Activated T-helper 1 cell treated with anti-CD3 and anti-CD28 coated beads, Interleukin-12 subunit alpha, Interleukin-12 subunit beta, Interleukin-2, Interleukin-4 antibody, amounts not matched to agents 30 ng/mL and 10 ng/mL and 1 ng/mL, durations not matched to agents 14 hours and 24 hours and 36 hours (primary cell): ENCODE results near the gene ISY1. TPM values are rescaled to one million over a fixed set of nuclear protein-coding genes. Genes with fewer than 3 reads are reported as not detected.
"Not testable (repeated sequence)": the region's sequence is repeated elsewhere in the genome, so short reads cannot be mapped to it uniquely, and the experiment has no call there.

Experiments
- DNase-seq: peaks from one replicate; pipeline ENCODE4 v3.0.0; 2021; ENCODE audit warnings: low spot score
- H3K27ac Mint-ChIP-seq: one replicate; pipeline ENCODE4 v1.8.0; 2021; ENCODE audit warnings: mild to moderate bottlenecking, mixed read lengths
- H3K27me3 Mint-ChIP-seq: one replicate; pipeline ENCODE4 v1.8.0; 2022; ENCODE audit warnings: mild to moderate bottlenecking, moderate library complexity, mixed read lengths; ENCODE audit not compliant: insufficient read depth
- H3K36me3 Mint-ChIP-seq: one replicate; pipeline ENCODE4 v1.8.0; 2021; ENCODE audit warnings: low read depth, mixed read lengths
- H3K4me1 Mint-ChIP-seq: one replicate; pipeline ENCODE4 v1.8.0; 2021; ENCODE audit warnings: low read depth, mixed read lengths
- H3K4me3 Mint-ChIP-seq: one replicate; pipeline ENCODE4 v1.8.0; 2021; ENCODE audit warnings: mild to moderate bottlenecking, moderate library complexity, mixed read lengths
- H3K9me3 Mint-ChIP-seq: one replicate; pipeline ENCODE4 v1.8.0; 2021; ENCODE audit warnings: mixed read lengths
- intact Hi-C: fragments of 100-400 bp; cut with micrococcal nuclease; formaldehyde crosslinking; loops from one replicate; pipeline ENCODE4 v1.15.1; 2024
- total RNA-seq: library from RNA; stranded (reverse); gene quantifications from 2 replicates; pipeline ENCODE4 v1.2.3, GENCODE V29; 2022

ISY1 gene
- total RNA-seq, 1 donor from 2014 or later = 75.4 TPM

DNA sequence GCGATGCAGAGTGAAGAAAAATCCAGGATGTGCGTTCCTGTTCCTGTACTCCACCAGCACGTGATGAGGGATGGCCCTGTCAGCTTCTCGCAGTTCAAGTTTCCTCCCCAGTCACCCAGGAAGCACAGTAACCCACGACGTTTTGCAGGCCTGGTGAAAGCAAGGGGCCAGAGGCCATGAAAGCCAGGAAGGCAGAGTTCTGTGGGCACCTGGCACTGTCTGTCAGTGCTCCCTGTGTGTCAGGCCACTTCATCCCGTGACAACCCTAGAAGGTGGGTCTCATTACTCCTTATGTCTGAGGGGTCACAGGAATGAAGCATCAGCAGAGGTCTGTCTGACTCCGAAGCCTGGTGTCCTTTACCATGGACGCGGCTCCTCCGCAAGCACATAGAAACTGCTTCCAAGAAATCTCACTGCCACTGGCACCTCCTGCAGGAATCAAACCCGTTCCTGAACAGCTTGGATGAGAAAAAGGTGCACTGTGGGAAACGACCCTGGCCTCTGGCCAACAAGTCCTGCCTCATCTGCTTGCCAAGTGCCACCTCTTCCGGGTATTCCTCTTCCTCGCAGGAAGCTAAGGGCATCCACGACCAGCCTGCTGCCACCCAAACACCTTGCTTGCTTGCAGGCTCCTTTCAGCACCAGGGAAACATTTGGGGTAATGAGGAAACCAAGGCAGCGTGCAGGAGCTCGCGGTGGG lies 53.8 kb downstream of the ISY1 start:
- DNase-seq = no peak
- Mint-ChIP-seq H3K9me3 (no peaks in the 10 kb centered on the region), H3K4me3 (no peak overlapping the region), H3K27ac (peak overlapping the region; percentile 12), H3K4me1 (peaks cover 49% of the 10 kb centered on the region), H3K36me3 (peaks cover 37% of the 10 kb centered on the region), H3K27me3 (no peaks in the 10 kb centered on the region)
- intact Hi-C loops = no loop called here

DNA sequence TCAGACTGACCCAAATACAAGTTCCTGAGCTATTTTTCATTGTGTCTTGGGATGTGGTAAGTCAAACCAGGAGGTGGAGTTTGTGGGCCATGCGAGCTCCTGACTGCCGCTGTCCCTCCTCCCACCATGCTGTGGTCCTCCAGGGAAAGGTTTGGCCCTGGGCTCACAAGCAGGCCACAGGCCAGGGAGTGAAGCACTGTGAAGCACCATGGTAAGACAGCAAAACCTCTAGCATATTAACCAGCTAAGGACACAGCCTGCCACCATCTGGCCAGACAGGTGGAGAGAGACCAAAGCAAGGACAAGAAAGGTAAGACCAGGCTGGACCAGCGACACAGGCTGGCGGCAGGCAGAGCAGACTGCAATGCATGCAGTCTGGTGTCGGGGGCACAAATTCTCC lies 54.5 kb downstream of the ISY1 start:
- Mint-ChIP-seq H3K9me3 (no peaks in the 10 kb centered on the region), H3K4me3 (no peak overlapping the region), H3K27me3 (no peaks in the 10 kb centered on the region), H3K27ac (no peak overlapping the region), H3K4me1 (peaks cover 46% of the 10 kb centered on the region), H3K36me3 (peaks cover 34% of the 10 kb centered on the region)
- DNase-seq = no peak
- intact Hi-C loops = no loop called here

DNA sequence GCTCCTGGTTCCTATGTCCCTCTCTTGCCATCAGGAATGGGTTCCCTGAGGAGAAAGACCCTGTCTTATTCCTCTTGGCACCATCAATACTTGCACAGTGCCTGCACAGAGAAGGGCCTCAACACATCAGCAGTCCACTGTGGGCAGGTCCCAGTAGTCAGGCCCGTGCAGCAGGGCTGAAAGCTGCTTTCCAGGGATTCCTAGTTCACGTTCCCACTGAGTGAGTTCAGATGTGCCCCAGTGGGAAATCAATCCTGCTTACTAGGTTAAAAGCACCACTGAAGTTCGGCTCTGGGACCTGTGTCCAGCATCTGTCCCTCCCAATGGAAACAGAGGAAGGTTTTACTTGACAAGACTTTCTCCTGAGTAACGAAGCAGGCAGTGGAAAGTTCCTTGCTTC lies 55.0 kb downstream of the ISY1 start:
- intact Hi-C loops = no loop called here
- peaks cover 34% of the 10 kb centered on the region for H3K36me3 Mint-ChIP-seq
- peaks cover 46% of the 10 kb centered on the region for H3K4me1 Mint-ChIP-seq
- no peaks in the 10 kb centered on the region for H3K27me3 Mint-ChIP-seq
- no peaks in the 10 kb centered on the region for H3K9me3 Mint-ChIP-seq
- H3K27ac Mint-ChIP-seq = no peak overlapping the region
- no peak for DNase-seq
- no peak overlapping the region for H3K4me3 Mint-ChIP-seq

DNA sequence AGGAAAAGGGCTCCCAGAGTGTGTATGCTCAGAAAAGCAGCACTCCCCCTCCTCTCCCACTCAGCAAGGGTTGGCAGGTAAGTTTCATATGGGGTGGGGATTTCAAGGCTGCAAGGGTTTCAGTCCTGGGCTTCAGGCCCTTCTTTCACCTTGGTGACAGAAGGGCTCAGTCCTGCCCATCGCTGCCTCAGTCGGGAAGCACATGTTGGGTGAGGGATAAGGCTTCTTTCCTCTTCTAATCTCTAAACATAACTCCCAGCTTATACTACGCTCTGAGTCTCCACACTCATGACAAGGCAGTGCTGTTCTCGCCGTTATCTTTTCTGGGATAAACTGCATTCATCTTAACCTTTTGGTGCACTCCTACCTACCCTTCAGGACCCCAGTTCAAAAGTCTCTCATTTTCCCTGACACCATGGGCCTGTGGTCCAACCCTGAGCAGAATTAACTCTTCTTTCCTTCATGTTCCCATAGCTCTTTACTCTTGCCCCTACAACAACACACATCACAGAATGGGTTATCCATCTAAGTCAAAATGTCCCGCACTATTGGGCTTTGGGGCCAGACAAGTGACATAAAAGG lies 56.3 kb downstream of the ISY1 start:
- no peaks in the 10 kb centered on the region for H3K9me3 Mint-ChIP-seq
- H3K4me1 Mint-ChIP-seq = peaks cover 35% of the 10 kb centered on the region
- intact Hi-C loops = no loop called here
- H3K27me3 Mint-ChIP-seq = no peaks in the 10 kb centered on the region
- DNase-seq = no peak
- H3K36me3 Mint-ChIP-seq = peaks cover 22% of the 10 kb centered on the region
- H3K27ac Mint-ChIP-seq = peak overlapping the region; percentile 42
- H3K4me3 Mint-ChIP-seq = no peak overlapping the region

DNA sequence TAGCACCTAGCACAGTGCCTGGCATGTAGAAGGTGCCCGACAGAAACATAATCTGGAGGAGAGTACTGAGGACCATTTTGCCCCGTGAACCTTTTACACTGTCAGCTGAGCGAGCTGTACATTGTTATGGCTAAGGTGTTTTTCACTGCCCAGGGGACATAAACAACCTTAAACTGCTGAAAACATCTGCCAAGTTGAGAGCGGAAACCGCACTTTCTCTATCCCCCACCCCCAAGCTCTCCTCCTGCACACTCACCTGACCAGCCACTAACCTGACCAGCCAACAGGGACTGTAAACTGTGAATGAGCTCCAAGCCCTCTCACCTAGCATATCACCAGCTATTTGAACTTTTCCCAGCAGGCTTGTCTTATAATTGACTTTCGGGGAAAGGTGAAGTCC lies 56.8 kb downstream of the ISY1 start:
- Mint-ChIP-seq H3K36me3 (peaks cover 22% of the 10 kb centered on the region), H3K4me1 (peaks cover 35% of the 10 kb centered on the region), H3K4me3 (no peak overlapping the region), H3K27ac (peak overlapping the region; percentile 55), H3K9me3 (no peaks in the 10 kb centered on the region), H3K27me3 (no peaks in the 10 kb centered on the region)
- intact Hi-C loops = no loop called here
- no peak for DNase-seq

DNA sequence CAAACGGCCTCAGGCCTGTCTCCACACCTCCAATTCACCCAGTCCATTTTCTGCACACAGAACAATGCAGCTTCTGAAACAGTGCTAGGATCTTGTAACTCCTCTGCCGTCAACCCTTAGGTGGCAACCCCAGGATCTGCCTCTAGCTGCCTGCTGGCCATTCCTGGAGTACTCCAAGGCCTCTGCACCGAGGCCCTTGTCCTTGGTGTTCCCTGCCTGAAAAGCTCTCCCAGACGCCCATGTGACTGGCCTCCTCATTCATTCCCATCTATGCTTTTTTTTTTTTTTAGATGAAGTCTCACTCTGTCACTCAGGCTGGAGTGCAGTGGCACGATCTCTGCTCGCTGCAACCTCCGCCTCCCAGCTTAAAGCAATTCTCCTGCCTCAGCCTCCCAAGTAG lies 57.6 kb downstream of the ISY1 start:
- Mint-ChIP-seq H3K27ac (no peak overlapping the region), H3K4me1 (peaks cover 31% of the 10 kb centered on the region)

DNA sequence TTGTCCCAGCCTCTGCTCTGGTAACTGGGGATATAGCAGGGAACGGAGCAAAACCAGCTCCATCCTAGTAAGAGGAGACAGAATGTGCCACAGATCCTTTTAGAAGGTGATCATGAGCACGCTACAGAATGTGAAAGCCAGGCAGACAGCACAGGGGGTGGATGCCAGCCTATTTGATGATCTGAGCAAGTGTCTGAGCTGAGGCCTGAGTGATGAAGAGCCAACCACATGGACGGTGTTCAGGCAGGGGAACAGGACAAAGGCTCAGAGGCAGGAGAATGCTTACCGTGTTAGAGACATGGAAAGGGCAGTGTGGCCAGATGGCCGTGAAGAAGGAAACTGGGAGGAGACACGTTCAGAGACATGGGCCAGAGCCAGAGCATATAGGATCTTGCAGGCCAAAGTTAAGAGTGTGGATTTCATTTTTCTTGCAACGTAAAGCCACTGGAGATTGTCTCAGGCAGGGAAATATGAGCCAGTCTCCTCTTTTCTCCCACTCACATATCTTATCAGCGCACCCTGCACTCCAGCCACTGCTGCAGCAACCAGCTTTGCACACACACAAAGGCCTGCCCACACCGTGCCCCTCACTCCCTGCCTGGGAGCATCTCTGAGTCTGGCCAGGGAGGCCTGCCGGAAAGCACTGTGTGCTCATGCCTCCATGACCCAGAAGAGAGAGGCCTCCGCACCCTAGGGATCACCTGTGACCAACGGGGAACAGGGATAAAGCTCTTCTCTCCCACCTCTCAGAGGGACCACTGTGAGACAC lies 59.3 kb downstream of the ISY1 start:
- Mint-ChIP-seq H3K36me3 (peaks cover 20% of the 10 kb centered on the region), H3K27ac (peak overlapping the region; percentile 49), H3K27me3 (no peaks in the 10 kb centered on the region), H3K9me3 (no peaks in the 10 kb centered on the region), H3K4me3 (no peak overlapping the region), H3K4me1 (peaks cover 37% of the 10 kb centered on the region)
- intact Hi-C loops = loop anchor here (2.0 kb wide), 1 partner anchor 17 kb away; no protein-coding TSS in a partner anchor
- no peak for DNase-seq

More for the DNA sequence above, 57.6 kb downstream of the ISY1 start:
- peaks cover 19% of the 10 kb centered on the region for H3K36me3 Mint-ChIP-seq
- H3K9me3 Mint-ChIP-seq = no peaks in the 10 kb centered on the region
- H3K27me3 Mint-ChIP-seq = no peaks in the 10 kb centered on the region
- no peak overlapping the region for H3K4me3 Mint-ChIP-seq
- DNase-seq = no peak
- intact Hi-C loops = loop anchor here (2.0 kb wide), 1 partner anchor 16 kb away; no protein-coding TSS in a partner anchor

DNA sequence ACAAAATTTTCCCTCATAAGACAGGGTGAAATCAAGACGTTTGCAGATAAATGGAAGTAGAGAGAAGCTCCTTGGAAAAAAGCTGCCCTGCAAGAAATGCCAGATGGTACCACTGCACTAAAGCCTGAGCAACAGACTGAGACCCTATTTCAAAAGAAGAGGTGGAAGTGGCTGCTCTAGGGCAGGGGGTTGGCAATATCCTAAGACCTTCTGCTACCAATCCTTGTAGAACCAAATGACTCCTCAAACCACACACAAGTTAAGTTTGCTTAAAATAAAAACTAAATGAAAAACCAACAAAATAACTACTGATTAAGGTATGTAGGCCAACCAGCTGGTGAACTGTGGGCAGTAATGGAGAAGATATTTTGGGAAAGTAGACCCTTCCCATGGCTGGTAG lies 60.6 kb downstream of the ISY1 start:
- H3K27ac Mint-ChIP-seq = peak overlapping the region; percentile 19
- peaks cover 42% of the 10 kb centered on the region for H3K4me1 Mint-ChIP-seq
- peaks cover 24% of the 10 kb centered on the region for H3K36me3 Mint-ChIP-seq
- H3K9me3 Mint-ChIP-seq = no peaks in the 10 kb centered on the region
- intact Hi-C loops = no loop called here
- no peak for DNase-seq
- no peaks in the 10 kb centered on the region for H3K27me3 Mint-ChIP-seq
- H3K4me3 Mint-ChIP-seq = no peak overlapping the region

DNA sequence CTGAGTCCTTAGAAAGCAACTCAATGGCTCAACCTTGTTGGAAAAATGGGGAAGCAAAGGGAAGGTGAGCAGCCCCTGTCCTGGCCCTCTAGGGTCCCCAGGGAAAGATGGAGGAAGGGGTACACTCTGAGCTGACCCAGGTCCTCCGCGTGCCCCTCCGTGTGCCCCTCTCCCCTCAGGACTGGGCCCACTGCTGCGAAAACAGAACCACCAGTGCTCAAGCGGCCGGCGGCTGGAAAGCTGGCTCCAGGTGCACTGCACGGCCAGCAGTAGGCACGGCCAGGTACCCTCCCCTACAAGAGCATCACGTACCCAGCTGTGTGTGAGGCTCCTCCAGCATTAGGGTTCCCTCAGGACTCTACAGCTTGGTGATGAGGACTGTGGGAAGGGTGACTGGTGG lies 65.6 kb downstream of the ISY1 start:
- Mint-ChIP-seq H3K9me3 (no peaks in the 10 kb centered on the region), H3K27ac (no peak overlapping the region), H3K27me3 (no peaks in the 10 kb centered on the region), H3K4me1 (peaks cover 23% of the 10 kb centered on the region), H3K36me3 (peaks cover 16% of the 10 kb centered on the region), H3K4me3 (no peak overlapping the region)
- intact Hi-C loops = no loop called here
- no peak for DNase-seq

DNA sequence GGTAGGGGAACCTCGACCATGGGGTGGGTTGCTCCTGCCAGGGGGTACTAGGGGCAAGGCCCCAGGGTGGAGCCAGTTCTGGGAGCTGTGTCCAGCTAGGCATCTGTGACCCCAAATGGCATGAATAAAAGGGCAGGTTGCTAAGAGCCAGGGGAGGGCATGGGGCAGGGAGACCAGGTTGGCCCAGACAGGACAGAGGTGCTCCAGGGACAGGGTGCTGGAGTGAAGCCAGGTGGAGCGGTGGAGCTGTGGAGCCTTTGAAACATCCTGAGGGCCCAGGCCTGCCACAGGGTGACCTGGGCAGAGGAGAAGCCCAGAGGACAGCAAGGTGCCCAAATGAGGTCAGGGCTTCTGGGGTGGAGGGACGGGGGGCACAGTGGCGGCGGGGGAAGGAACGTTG lies 72.6 kb downstream of the ISY1 start:
- H3K4me1 Mint-ChIP-seq, H3K27ac Mint-ChIP-seq, H3K9me3 Mint-ChIP-seq, H3K4me3 Mint-ChIP-seq, intact Hi-C loops, H3K36me3 Mint-ChIP-seq, DNase-seq, H3K27me3 Mint-ChIP-seq: not testable (repeated sequence)

DNA sequence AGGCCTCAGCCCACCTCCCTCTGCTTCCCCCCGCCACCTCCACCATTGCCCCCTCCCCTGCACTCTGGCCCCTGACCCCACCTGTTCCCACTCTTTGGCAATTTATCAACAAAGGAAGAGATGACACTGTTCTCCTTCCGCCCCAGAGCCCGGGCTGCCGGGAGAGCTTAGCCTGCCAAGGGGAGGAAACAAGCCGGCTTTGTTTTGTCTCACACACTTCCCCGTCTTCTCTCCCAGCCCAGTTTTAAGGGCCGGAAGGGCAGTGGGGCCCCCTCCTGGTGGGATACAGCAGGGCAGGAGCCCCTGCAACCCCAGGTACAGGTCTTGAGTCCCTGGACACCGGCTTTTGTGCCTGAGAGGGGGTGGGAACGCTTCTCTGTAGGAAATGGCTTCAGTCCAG lies 73.0 kb downstream of the ISY1 start:
- H3K9me3 Mint-ChIP-seq, H3K27me3 Mint-ChIP-seq, intact Hi-C loops, H3K4me3 Mint-ChIP-seq, H3K4me1 Mint-ChIP-seq, DNase-seq, H3K27ac Mint-ChIP-seq, H3K36me3 Mint-ChIP-seq: not testable (repeated sequence)

DNA sequence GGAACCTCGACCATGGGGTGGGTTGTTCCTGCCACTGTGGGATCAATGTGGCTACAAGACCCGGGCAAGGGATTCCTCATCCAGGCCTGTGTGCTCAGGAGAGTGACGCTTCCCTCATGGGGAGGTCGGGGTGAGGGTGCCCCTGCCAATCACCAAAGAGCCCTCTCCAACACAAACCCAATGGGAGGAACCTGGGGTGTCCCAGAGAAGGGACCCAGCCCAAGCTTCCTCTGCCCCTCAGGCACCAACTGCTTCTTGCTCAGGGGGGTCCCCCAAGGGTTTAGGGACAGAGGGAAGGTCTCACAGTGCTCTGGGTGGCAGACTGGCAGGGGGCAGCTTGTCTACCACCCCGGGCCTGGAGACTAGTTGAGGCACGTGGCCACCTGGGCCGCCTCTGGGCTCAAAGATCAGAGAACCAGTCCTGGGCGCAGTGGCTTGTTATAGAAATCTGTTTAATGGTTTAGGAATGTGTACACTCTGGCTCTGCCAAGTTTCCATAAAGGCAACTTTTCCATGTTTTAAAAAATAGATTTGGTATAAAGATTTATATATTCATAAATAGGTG lies 73.6 kb downstream of the ISY1 start:
- peaks cover under 1% of the 10 kb centered on the region for H3K4me1 Mint-ChIP-seq
- H3K27ac Mint-ChIP-seq = no peak overlapping the region
- H3K27me3 Mint-ChIP-seq = no peaks in the 10 kb centered on the region
- H3K36me3 Mint-ChIP-seq = peaks cover 3% of the 10 kb centered on the region
- intact Hi-C loops = no loop called here
- H3K4me3 Mint-ChIP-seq = no peak overlapping the region
- H3K9me3 Mint-ChIP-seq = no peaks in the 10 kb centered on the region
- DNase-seq = no peak

DNA sequence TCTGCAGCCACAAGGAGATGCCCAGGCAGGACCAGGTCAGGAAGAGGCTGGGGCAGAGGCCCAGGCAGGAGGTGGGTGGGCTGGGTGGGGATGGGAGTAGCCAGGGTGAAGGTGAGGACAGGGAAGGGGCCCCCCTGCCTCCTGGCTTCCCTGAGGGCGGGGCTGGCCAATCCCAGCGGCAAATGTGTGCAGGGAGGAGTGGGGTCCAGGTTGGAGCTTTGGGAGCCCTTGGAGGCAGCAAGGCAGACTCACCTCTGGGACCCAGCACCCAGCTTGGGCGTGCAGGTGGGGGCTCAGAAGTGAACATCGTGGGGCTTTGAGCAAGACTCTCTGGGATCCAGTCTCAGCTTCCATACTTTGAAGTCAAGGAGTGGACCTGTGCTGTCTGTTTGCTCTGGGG lies 75.0 kb downstream of the ISY1 start:
- Mint-ChIP-seq H3K36me3 (peaks cover 3% of the 10 kb centered on the region), H3K4me1 (peaks cover 6% of the 10 kb centered on the region), H3K27ac (no peak overlapping the region), H3K27me3 (no peaks in the 10 kb centered on the region), H3K9me3 (no peaks in the 10 kb centered on the region), H3K4me3 (no peak overlapping the region)
- no peak for DNase-seq
- intact Hi-C loops = no loop called here
